Measurements from ENCODE around the gene VSIR.

Gene VSIR

GRCh38 chr10:71708301-71708703 lies 65.0 kb downstream of the VSIR start:
- H3K4me3 Mint-ChIP-seq = no peak overlapping the region
- H3K4me1 Mint-ChIP-seq (ENCODE audit: low read depth) = peaks cover 25% of the 10 kb centered on the region
- H3K27ac Mint-ChIP-seq = no peak overlapping the region
- H3K27me3 Mint-ChIP-seq (ENCODE audit: low read depth) = no peaks in the 10 kb centered on the region
- no peaks in the 10 kb centered on the region for H3K36me3 Mint-ChIP-seq (ENCODE audit: low read depth)
- no peaks in the 10 kb centered on the region for H3K9me3 Mint-ChIP-seq

DNA sequence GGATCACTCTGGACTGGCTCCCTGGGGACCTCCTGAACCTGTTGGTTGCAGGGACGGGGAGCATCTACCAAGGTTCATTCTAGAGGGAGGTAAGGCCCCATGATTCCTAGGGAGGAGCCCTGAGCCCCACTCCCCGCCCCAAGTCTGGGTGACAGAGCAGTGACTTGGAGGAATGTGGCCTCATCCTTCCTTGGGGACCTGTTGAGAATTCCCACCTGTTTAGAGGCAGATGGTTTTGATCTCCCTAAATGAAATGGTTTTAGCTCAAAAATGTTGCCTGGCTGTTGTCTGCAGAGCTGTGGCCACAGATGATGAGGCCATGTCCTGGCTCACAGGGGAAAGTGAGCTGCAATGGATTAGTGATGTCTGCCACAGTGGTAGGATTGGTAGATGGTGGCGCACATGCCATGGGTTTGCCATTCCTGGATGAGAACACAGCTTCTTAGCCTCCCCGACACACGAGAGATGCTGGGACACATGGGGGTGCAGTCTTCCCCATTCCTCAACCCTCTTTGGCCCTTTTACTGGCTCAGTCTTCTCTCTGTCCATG lies 66.0 kb downstream of the VSIR start:
- H3K36me3 Mint-ChIP-seq (ENCODE audit: low read depth) = no peaks in the 10 kb centered on the region
- no peaks in the 10 kb centered on the region for H3K9me3 Mint-ChIP-seq
- no peak overlapping the region for H3K27ac Mint-ChIP-seq
- H3K4me1 Mint-ChIP-seq (ENCODE audit: low read depth) = peaks cover 19% of the 10 kb centered on the region
- no peak overlapping the region for H3K4me3 Mint-ChIP-seq
- H3K27me3 Mint-ChIP-seq (ENCODE audit: low read depth) = no peaks in the 10 kb centered on the region

GRCh38 chr10:71706216-71707121 lies 66.9 kb downstream of the VSIR start:
- no peaks in the 10 kb centered on the region for H3K36me3 Mint-ChIP-seq (ENCODE audit: low read depth)
- H3K4me3 Mint-ChIP-seq = no peak overlapping the region
- H3K27me3 Mint-ChIP-seq (ENCODE audit: low read depth) = no peaks in the 10 kb centered on the region
- H3K9me3 Mint-ChIP-seq = no peaks in the 10 kb centered on the region
- no peak overlapping the region for H3K27ac Mint-ChIP-seq
- peaks cover 17% of the 10 kb centered on the region for H3K4me1 Mint-ChIP-seq (ENCODE audit: low read depth)

GRCh38 chr10:71705582-71705981 lies 67.7 kb downstream of the VSIR start:
- H3K27me3 Mint-ChIP-seq (ENCODE audit: low read depth) = no peaks in the 10 kb centered on the region
- H3K36me3 Mint-ChIP-seq (ENCODE audit: low read depth) = no peaks in the 10 kb centered on the region
- no peak overlapping the region for H3K4me3 Mint-ChIP-seq
- peaks cover 17% of the 10 kb centered on the region for H3K4me1 Mint-ChIP-seq (ENCODE audit: low read depth)
- H3K9me3 Mint-ChIP-seq = no peaks in the 10 kb centered on the region
- no peak overlapping the region for H3K27ac Mint-ChIP-seq

- peaks cover 15% of the 10 kb centered on the region for H3K4me1 Mint-ChIP-seq (ENCODE audit: low read depth)
- H3K27me3 Mint-ChIP-seq (ENCODE audit: low read depth) = no peaks in the 10 kb centered on the region
- no peak overlapping the region for H3K27ac Mint-ChIP-seq
- H3K36me3 Mint-ChIP-seq (ENCODE audit: low read depth) = no peaks in the 10 kb centered on the region
- H3K4me3 Mint-ChIP-seq = no peak overlapping the region
- H3K9me3 Mint-ChIP-seq = no peaks in the 10 kb centered on the region
Observed at GRCh38 chr10:71704816-71705215, 68.5 kb downstream of the VSIR start.

GRCh38 chr10:71703577-71703976 lies 69.7 kb downstream of the VSIR start:
- H3K27ac Mint-ChIP-seq = no peak overlapping the region
- H3K4me3 Mint-ChIP-seq = no peak overlapping the region
- H3K4me1 Mint-ChIP-seq (ENCODE audit: low read depth) = peaks cover 19% of the 10 kb centered on the region
- H3K36me3 Mint-ChIP-seq (ENCODE audit: low read depth) = no peaks in the 10 kb centered on the region
- no peaks in the 10 kb centered on the region for H3K9me3 Mint-ChIP-seq
- H3K27me3 Mint-ChIP-seq (ENCODE audit: low read depth) = no peaks in the 10 kb centered on the region

DNA sequence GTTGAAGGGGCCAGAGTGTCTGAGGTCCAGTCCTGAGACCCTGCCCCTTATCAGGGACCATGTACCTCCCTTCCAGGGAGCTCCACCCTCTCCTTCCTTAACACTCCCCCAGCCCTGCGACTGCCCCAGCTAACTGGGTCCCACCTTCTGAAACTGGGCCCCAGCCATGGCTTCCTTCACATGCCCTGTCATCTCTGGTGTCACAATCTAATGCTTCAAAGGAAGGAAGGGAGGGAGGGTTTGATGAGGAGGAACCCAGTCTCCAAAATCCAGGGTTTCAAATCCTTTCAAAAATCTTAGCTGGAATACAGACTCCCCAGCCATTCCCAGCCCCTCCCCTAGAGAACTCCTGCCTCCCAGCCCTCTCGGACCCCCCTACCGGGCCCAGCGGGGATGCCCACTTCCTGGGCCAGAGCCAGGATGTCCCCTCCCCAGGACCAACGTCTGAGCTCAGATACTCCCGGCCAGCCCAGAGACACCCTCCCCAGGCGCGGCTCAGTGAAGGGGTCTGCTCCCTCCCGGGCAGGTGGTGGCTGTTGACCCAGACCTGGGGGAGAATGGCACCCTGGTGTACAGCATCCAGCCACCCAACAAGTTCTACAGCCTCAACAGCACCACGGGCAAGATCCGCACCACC lies 71.7 kb downstream of the VSIR start:
- no peaks in the 10 kb centered on the region for H3K9me3 Mint-ChIP-seq
- H3K4me1 Mint-ChIP-seq (ENCODE audit: low read depth) = peaks cover 28% of the 10 kb centered on the region
- H3K27ac Mint-ChIP-seq = no peak overlapping the region
- no peaks in the 10 kb centered on the region for H3K27me3 Mint-ChIP-seq (ENCODE audit: low read depth)
- no peaks in the 10 kb centered on the region for H3K36me3 Mint-ChIP-seq (ENCODE audit: low read depth)
- no peak overlapping the region for H3K4me3 Mint-ChIP-seq

GRCh38 chr10:71700731-71701368 lies 72.5 kb downstream of the VSIR start:
- no peaks in the 10 kb centered on the region for H3K9me3 Mint-ChIP-seq
- H3K27ac Mint-ChIP-seq = no peak overlapping the region
- no peak overlapping the region for H3K4me3 Mint-ChIP-seq
- H3K27me3 Mint-ChIP-seq (ENCODE audit: low read depth) = no peaks in the 10 kb centered on the region
- H3K4me1 Mint-ChIP-seq (ENCODE audit: low read depth) = peaks cover 30% of the 10 kb centered on the region
- H3K36me3 Mint-ChIP-seq (ENCODE audit: low read depth) = no peaks in the 10 kb centered on the region

- Mint-ChIP-seq H3K27ac (peak overlapping the region; percentile 11), H3K9me3 (no peaks in the 10 kb centered on the region), H3K4me1 (ENCODE audit: low read depth) (peaks cover 40% of the 10 kb centered on the region), H3K36me3 (ENCODE audit: low read depth) (no peaks in the 10 kb centered on the region), H3K27me3 (ENCODE audit: low read depth) (no peaks in the 10 kb centered on the region), H3K4me3 (peak overlapping the region; percentile 17)
Observed at GRCh38 chr10:71698737-71699136, 74.6 kb downstream of the VSIR start.

GRCh38 chr10:71697938-71698709 lies 75.2 kb downstream of the VSIR start:
- Mint-ChIP-seq H3K36me3 (ENCODE audit: low read depth) (no peaks in the 10 kb centered on the region), H3K27ac (peak overlapping the region; percentile 11), H3K27me3 (ENCODE audit: low read depth) (no peaks in the 10 kb centered on the region), H3K4me1 (ENCODE audit: low read depth) (peaks cover 40% of the 10 kb centered on the region), H3K4me3 (peak overlapping the region; percentile 17), H3K9me3 (no peaks in the 10 kb centered on the region)

All from T-helper 1 cell treated with Interleukin-12 subunit alpha and Interleukin-12 subunit beta and Interleukin-4 antibody, amounts not matched to agents 30 μg/mL and 1 μg/mL, for 36 hours (primary cell).